Cardiac fibroblast (primary cell): ENCODE data around the gene DTD1.

Experiments used
- DNase-seq, 2 donors: peaks; one replicate each; pipeline versions ENCODE4 v3.0.0 to v3.0.0-alpha.2; 2010; ENCODE audit warnings: low read depth in 2 of 2
- H3K4me3 ChIP-seq, 2 donors: replicated peaks in 1 of 2; 1 replicate in 1 of 2; 2 replicates in 1 of 2; pipeline ENCODE4 v1.5.1; 2011; ENCODE audit warnings: low read depth in 2 of 2, low read length in 2 of 2, mild to moderate bottlenecking in 2 of 2, moderate library complexity in 1 of 2
- TF ChIP-seq, protein P1 (sequence below): IDR thresholded peaks from one replicate; pipeline ENCODE4 v1.5.1; 2011; ENCODE audit warnings: low read depth, mild to moderate bottlenecking, low read length, inconsistent platforms

The DTD1 gene

DNA sequence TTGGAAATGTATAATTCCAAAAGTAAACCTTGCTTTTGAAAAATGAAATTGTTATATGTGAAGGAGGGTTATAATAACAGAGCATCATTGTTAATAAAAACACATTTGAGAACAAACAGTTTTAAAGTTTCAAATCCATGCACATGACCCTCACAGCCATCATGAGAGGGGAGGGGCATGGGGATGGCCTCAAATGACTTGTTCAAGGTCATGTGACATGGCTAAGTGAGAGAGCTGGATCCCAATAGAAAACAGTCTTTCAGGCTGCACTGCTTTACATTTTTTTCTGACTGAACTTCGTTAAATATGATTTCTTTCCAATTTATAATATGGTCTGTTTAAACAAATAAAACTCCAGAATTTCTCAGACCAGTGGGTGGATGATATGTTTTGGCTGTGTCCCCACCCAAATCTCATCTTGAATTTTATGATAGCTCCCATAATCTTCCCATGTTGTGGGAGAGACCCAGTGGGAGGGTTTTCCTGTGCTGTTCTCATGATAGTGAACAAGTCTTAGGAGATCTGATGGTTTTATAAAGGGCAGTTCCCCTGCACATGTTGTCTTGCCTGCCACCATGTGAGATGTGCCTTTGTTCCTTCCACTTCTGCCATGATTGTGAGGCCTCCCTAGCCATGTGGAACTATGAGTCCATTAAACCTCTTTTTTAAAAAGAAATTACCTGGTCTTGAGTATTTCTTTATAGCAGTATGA, 66.0 kb downstream of the DTD1 start:
- TF ChIP-seq, protein P1, sequence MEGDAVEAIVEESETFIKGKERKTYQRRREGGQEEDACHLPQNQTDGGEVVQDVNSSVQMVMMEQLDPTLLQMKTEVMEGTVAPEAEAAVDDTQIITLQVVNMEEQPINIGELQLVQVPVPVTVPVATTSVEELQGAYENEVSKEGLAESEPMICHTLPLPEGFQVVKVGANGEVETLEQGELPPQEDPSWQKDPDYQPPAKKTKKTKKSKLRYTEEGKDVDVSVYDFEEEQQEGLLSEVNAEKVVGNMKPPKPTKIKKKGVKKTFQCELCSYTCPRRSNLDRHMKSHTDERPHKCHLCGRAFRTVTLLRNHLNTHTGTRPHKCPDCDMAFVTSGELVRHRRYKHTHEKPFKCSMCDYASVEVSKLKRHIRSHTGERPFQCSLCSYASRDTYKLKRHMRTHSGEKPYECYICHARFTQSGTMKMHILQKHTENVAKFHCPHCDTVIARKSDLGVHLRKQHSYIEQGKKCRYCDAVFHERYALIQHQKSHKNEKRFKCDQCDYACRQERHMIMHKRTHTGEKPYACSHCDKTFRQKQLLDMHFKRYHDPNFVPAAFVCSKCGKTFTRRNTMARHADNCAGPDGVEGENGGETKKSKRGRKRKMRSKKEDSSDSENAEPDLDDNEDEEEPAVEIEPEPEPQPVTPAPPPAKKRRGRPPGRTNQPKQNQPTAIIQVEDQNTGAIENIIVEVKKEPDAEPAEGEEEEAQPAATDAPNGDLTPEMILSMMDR: no peak
- no peak for DNase-seq
- no peak overlapping the region for H3K4me3 ChIP-seq

DNA sequence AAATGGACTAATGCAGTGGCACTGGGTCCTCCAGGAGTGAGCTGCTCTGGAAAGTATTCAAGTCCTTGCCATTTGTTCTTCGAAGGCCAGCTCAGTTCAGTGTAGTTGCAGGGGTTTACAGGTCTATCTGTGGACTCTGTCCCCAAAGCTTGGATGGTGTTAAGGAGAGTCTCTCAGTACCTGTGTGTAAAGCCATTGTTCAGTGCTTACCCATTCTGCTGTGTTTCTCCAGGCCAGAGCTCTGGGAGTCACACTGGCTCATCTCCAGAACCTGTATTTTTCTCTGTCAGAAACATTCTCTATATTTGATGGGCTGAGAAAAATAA, 66.6 kb downstream of the DTD1 start:
- no peak overlapping the region for H3K4me3 ChIP-seq
- TF ChIP-seq, protein P1: no peak
- DNase-seq: no peak

DNA sequence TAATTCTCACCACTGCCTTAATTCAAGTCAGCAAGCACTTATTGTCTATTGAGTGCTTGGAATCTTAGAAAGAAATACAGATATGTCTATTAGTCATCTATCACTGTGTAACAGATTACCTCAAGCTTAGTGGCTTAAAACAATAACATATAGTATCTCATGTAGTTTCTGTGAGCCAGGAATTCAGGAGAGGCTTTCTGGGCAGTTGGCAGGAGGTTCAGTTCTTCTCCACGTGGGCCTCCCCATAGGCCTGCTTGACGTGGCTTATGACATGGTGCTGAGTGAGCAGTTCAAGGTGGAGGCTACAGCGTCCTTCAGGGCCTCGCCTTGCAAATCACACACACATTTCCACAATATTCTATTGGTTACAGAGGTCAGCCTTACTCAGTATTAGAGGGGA, 69.7 kb downstream of the DTD1 start:
- no peak overlapping the region for H3K4me3 ChIP-seq
- TF ChIP-seq, protein P1: no peak
- DNase-seq: peak; percentile 73 to 90

DNA sequence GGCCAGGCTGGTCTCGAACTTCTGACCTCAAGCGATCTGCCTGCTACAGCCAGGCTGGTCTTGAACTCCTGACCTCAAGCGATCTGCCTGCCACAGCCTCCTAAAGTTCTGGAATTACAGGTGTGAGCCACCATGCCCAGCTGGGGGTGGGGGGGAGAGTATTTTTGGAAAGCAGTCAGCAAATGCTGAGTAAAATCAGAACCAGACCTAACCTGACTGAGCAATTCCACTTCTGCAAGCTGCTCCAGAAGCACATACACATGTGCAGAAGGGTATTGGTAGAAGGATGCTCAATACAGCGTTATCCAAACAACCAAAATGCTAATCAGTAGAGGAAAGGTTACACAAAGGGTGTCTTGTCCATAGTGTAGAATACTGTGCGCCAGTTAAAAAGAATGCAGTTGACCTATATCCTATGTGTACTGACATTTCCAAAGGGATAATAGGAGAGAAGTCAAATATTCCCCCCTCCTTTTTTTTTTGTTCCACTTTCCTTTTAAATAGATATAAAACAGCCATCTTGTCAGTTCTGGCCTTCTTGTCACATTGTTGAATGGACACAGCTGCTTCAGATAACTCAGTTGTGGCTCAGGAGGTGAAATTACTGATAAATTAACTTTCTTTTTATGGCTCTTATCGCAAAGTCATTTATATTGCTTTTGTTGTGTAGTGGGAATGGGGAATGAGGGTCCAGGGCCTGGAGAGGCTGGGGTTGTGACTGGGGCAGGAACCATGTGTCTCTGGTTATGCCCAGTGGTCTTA, 74.6 kb downstream of the DTD1 start:
- no peak overlapping the region for H3K4me3 ChIP-seq
- DNase-seq: no peak
- TF ChIP-seq, protein P1: no peak

DNA sequence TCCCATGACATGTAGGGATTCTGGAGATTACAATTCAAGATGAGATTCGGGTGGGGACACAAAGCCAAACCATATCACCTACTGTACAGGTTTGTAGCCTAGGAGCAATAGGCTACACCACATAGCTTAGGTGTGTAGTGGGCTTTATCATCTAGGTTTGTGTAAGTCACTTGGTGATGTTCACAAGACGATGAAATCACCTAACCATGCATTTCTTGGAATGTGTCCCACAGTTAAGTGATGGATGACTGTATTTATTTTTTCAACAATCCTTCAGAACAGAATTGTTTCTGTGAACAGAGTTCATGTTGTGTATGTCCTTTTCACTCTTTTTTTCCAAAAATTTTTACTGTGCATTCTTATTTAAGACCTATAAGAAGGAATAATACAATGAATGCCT, 76.1 kb downstream of the DTD1 start:
- peak; percentile 5 to 54 for DNase-seq
- H3K4me3 ChIP-seq: no peak overlapping the region
- TF ChIP-seq, protein P1: no peak

DNA sequence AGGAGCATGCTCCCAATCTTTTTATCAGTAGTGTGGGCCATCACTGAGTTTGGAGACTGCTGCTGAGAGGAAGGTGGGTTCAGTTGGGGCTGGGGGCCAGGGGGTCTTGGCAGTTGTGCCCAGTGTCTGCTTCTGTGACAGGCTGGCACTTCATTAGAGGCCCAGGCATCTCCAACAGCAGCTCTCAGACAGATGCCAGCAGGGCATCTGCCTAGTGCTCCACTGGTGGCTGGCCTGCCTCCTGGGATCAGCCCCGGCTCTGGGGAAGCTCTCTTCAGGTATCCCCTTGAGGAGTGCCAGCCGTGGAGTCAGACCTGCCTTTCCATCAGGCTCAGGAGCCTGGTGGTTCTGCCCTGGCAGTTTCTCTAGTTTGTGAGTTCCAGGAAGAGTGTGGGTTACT, 77.3 kb downstream of the DTD1 start:
- no peak overlapping the region for H3K4me3 ChIP-seq
- DNase-seq: no peak
- TF ChIP-seq, protein P1: no peak
